ENCODE measurements around the gene ANXA3.
A peak's percentile ranks its signal among the peaks of the same experiment; 100 is the strongest.

DNA sequence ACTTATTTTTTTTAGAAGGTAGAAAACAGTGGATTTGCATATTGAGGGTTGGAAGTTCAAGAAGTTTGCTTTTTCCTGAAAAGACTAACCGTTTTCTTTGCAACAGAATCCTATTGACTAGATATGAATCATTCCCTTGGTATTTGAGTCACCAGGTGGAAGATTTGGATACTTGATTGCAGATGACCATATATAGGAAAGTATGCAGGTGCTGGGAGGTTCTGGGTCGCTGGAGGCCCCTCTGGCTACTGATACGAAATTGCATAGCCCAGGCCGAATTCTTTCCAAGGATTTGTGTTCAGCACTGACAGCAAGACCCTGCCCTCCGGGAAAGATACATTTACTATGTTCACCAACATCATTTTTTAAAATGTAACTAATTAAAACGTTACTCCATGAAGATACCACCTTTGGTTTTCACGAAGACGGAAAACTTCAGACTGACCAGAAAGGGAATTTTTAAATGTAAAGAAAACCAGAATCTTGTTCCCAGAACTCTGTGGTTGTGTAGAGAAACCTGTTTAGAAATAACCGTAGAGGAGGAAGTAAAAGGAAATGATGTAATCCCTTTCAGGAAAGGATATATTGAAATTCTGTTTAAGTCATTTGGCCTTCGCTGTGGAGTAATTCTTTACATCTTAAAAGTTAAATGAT, 946 bp downstream of the ANXA3 start:
- TF ChIP-seq POLR2AphosphoS5 (IDR thresholded peaks at IDR 0.05) = peak; percentile 76
- TF ChIP-seq, protein P1, sequence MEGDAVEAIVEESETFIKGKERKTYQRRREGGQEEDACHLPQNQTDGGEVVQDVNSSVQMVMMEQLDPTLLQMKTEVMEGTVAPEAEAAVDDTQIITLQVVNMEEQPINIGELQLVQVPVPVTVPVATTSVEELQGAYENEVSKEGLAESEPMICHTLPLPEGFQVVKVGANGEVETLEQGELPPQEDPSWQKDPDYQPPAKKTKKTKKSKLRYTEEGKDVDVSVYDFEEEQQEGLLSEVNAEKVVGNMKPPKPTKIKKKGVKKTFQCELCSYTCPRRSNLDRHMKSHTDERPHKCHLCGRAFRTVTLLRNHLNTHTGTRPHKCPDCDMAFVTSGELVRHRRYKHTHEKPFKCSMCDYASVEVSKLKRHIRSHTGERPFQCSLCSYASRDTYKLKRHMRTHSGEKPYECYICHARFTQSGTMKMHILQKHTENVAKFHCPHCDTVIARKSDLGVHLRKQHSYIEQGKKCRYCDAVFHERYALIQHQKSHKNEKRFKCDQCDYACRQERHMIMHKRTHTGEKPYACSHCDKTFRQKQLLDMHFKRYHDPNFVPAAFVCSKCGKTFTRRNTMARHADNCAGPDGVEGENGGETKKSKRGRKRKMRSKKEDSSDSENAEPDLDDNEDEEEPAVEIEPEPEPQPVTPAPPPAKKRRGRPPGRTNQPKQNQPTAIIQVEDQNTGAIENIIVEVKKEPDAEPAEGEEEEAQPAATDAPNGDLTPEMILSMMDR (IDR thresholded peaks at IDR 0.05) = no peak
- TF ChIP-seq POLR2A (IDR thresholded peaks at IDR 0.05) = no peak
